Esophagus squamous epithelium (tissue), 5 donors: ENCODE measurements around the gene IL1RAPL2. TPM values are rescaled to one million over a fixed set of nuclear protein-coding genes. Genes with fewer than 3 reads are reported as not detected.
"Not testable (repeated sequence)": the region's sequence is repeated elsewhere in the genome, so short reads cannot be mapped to it uniquely, and the experiment has no call there.

ENCODE experiments used
- DNase-seq: peaks from one replicate; lab custom pipeline; 2025; lab: John Stamatoyannopoulos, UW
- H3K27ac ChIP-seq, 4 donors: fragments of 200-600 bp; sonication (generic); one replicate each; pipeline ENCODE4 v1.5.1; 2016 to 2019; ENCODE audit warnings: mild to moderate bottlenecking in 1 of 4
- H3K27me3 ChIP-seq, 4 donors: fragments of 200-600 bp; sonication (generic); 1 replicate in 3 of 4; 2 replicates in 1 of 4; pipeline versions ENCODE4 v1.5.1 to v1.6.0; 2017 to 2021; ENCODE audit warnings: antibody characterized with exemption in 1 of 4
- H3K36me3 ChIP-seq, 3 donors: fragments of 200-600 bp; sonication (generic); one replicate each; pipeline ENCODE4 v1.5.1; 2016 to 2019
- H3K4me1 ChIP-seq, 3 donors: fragments of 200-600 bp; sonication (generic); one replicate each; pipeline ENCODE4 v1.5.1; 2017 to 2019
- H3K4me3 ChIP-seq, 4 donors: fragments of 200-600 bp; sonication (generic); 1 replicate in 3 of 4; 2 replicates in 1 of 4; pipeline ENCODE4 v1.5.1; 2016 to 2019; ENCODE audit warnings: mild to moderate bottlenecking in 2 of 4, moderate library complexity in 1 of 4
- H3K9me3 ChIP-seq, 3 donors: fragments of 200-600 bp; sonication (generic); one replicate each; pipeline ENCODE4 v1.5.1; 2016 to 2019
- CTCF ChIP-seq, 6 experiments: fragments of 450-650 bp in 4 of 6; fragments of 200-600 bp in 2 of 6; sonication (generic) in 2 of 6; IDR thresholded peaks; one replicate each; pipeline ENCODE4 v1.5.1; 2016 to 2019; ENCODE audit warnings: antibody characterized with exemption in 6 of 6, mild to moderate bottlenecking in 4 of 6, moderate library complexity in 4 of 6
- POLR2A ChIP-seq, 4 donors: fragments of 450-650 bp; IDR thresholded peaks; one replicate each; pipeline ENCODE4 v1.6.1; 2017; ENCODE audit warnings: antibody characterized with exemption in 4 of 4, mild to moderate bottlenecking in 4 of 4, moderate library complexity in 3 of 4
- WGBS, 2 donors: methylation state at CpG; one replicate each; pipeline ENCODE4 v1.1.5; 2018; 5-methylcytosine and 5-hydroxymethylcytosine counted together
- intact Hi-C: fragments of 100-400 bp; cut with DNase I; formaldehyde crosslinking; loops from one replicate; pipeline ENCODE4 v1.15.0; 2022
- total RNA-seq, 4 donors: library from RNA; depleted of rRNA; stranded (reverse); fragments of >200 nt; gene quantifications; one replicate each; pipeline ENCODE4 v1.1.0, GENCODE V29; 2016
- donor health status: DM: yes; HTN: yes; CAD: no.

IL1RAPL2 gene
- total RNA-seq, 4 donors from 2014 or later: 0.09 TPM; not detected in 3

DNA sequence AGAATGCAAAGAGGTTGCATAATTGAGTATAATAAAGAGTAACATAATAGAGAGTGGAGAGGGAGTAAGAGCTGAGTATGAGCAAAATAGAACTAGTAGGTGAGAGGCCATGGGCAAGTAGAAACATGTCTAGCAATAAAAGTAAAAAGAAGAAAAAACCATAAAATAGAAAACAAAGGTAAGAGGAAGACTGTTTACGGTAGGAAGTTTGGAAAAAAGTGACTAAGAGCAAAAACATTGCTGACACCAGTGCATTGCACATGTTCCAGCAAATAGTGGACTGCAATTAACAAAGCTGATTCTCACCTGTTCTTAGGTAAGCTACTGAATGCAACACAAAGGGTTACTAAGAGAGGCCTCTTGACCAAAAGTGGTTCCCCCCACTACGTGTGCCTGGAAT, 451.6 kb downstream of the IL1RAPL2 start:
- TF ChIP-seq POLR2A (IDR thresholded peaks at IDR 0.05): no peak
- TF ChIP-seq CTCF (IDR thresholded peaks at IDR 0.05): no peak
- H3K4me3 ChIP-seq: no peak overlapping the region
- H3K27me3 ChIP-seq: no peaks in the 10 kb centered on the region
- no peaks in the 10 kb centered on the region for H3K9me3 ChIP-seq
- H3K36me3 ChIP-seq: no peaks in the 10 kb centered on the region
- intact Hi-C loops: no loop called here
- no peaks in the 10 kb centered on the region for H3K4me1 ChIP-seq
- 43 to 45% methylated on average over 2 of the region's 2 CpGs for WGBS, 2 donors
- H3K27ac ChIP-seq: no peak overlapping the region
- DNase-seq: no peak

DNA sequence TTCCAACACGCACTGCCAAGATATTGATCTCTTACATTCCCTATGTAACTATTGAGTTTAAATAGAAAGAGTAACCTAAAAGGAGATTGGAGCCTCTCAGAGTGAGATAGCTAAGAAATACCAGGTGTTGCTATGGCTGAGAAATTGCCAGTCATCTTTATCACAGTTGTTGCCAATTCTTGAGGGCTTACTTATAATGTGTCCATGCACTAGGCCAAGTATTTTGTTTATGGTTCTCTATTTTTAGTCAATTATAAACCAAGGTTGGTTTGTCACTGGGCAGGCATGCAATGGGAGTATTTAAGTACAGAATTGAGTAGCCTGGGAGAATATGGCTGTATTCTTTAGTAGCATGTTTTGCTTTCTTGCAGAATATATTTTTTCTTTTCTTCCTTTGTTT, 452.9 kb downstream of the IL1RAPL2 start:
- Histone ChIP-seq H3K27me3 (no peaks in the 10 kb centered on the region), H3K36me3 (no peaks in the 10 kb centered on the region), H3K4me1 (no peaks in the 10 kb centered on the region), H3K4me3 (no peak overlapping the region), H3K27ac (no peak overlapping the region), H3K9me3 (no peaks in the 10 kb centered on the region)
- intact Hi-C loops: no loop called here
- TF ChIP-seq POLR2A (IDR thresholded peaks at IDR 0.05) (no peak), CTCF (IDR thresholded peaks at IDR 0.05) (no peak)
- WGBS, 2 donors: 67 to 91% methylated on average over 1 of the region's 1 CpG
- DNase-seq: no peak

DNA sequence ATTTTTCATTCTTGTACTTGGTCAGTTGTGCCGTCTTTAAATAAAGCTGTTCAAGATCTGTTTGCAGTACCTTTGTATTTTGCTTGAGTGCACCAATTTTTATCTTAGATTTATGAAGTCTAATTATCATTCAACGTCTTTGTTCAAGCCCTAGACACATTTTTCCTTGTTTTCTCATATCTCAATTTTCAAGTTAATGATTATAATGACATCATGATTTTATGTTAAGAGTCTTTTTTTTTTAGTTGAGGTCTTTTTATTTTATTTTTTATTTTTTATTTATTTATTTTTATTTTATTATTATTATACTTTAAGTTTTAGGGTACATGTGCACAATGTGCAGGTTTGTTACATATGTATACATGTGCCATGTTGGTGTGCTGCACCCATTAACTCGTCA, 463.0 kb downstream of the IL1RAPL2 start:
- H3K27me3 ChIP-seq, H3K36me3 ChIP-seq, intact Hi-C loops, H3K27ac ChIP-seq, H3K4me1 ChIP-seq, H3K9me3 ChIP-seq, H3K4me3 ChIP-seq, DNase-seq: not testable (repeated sequence)
- 66 to 71% methylated on average over 2 to 3 of the region's 3 CpGs for WGBS, 2 donors

DNA sequence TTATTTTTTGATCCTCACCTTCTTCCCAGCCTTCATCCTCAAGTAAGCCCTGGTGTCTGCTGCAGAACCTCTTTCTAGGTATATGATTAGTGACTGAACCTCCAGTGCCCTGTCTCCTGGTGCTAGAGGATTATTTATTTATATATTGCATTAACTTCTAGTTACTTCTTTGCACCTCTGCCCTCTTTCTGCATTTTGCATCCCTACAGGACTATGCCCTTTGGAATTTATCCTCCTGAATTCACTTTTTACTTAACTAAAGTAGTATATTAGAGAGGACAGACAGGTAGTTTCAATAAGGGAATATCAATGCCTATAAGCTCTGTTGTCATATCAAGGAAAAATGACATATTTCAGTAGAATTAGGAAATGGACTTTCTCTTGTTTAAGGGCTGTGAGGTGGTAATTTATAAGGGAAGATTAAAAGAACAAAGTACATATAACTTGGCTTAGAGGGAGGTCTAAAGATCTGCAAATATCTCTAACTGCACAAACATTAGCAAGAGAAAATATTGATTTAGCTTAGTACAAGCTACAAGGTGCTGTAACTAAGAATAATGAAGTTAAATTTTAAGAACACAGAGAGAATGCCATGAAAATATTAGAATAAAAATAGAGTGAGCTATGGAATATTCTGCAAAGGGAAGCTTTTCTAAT, 472.8 kb downstream of the IL1RAPL2 start:
- Histone ChIP-seq H3K36me3 (no peaks in the 10 kb centered on the region), H3K9me3 (no peaks in the 10 kb centered on the region), H3K4me3 (no peak overlapping the region), H3K4me1 (no peaks in the 10 kb centered on the region), H3K27me3 (no peaks in the 10 kb centered on the region), H3K27ac (no peak overlapping the region)
- no peak for DNase-seq
- no peak for TF ChIP-seq POLR2A (IDR thresholded peaks at IDR 0.05)
- TF ChIP-seq CTCF (IDR thresholded peaks at IDR 0.05): no peak
- intact Hi-C loops: no loop called here

DNA sequence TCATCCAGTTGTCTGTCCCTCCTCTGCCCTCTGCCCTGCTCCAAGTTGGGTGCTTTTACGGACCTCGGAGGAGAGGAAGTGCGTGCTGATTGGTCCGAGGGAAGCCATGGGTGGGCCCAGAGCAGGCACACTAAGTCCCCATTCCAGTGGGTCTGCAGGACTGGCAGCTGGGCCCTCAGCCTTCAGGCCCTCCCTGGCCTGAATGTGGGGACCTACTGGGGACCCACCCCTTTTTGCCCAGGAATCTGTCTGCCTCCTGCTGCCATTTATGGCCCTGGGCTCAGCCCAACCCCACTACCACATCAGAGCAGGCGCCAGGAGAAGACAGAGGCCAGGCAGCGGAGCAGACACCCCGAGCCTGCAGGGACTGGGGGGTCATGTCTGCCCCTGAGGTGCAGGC, 484.9 kb downstream of the IL1RAPL2 start:
- 83% methylated on average over 4 of the region's 7 CpGs; no CpG with 5 or more reads in 1 of the 2 donors for WGBS, 2 donors
- intact Hi-C loops: no loop called here

More for the DNA sequence above, 484.9 kb downstream of the IL1RAPL2 start:
- DNase-seq: no peak
- Histone ChIP-seq H3K4me1 (no peaks in the 10 kb centered on the region), H3K27ac (no peak overlapping the region), H3K4me3 (no peak overlapping the region), H3K36me3 (no peaks in the 10 kb centered on the region), H3K27me3 (no peaks in the 10 kb centered on the region), H3K9me3 (no peaks in the 10 kb centered on the region)
- no peak for TF ChIP-seq CTCF (IDR thresholded peaks at IDR 0.05)
